Measurements from ENCODE around the gene RGS6. TPM values are rescaled to one million over a fixed set of nuclear protein-coding genes. Genes with fewer than 3 reads are reported as not detected.

Gene RGS6
- total RNA-seq, 1 donor from 2014 or later = 2.0 TPM

- TF ChIP-seq, protein P1, sequence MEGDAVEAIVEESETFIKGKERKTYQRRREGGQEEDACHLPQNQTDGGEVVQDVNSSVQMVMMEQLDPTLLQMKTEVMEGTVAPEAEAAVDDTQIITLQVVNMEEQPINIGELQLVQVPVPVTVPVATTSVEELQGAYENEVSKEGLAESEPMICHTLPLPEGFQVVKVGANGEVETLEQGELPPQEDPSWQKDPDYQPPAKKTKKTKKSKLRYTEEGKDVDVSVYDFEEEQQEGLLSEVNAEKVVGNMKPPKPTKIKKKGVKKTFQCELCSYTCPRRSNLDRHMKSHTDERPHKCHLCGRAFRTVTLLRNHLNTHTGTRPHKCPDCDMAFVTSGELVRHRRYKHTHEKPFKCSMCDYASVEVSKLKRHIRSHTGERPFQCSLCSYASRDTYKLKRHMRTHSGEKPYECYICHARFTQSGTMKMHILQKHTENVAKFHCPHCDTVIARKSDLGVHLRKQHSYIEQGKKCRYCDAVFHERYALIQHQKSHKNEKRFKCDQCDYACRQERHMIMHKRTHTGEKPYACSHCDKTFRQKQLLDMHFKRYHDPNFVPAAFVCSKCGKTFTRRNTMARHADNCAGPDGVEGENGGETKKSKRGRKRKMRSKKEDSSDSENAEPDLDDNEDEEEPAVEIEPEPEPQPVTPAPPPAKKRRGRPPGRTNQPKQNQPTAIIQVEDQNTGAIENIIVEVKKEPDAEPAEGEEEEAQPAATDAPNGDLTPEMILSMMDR (IDR thresholded peaks at IDR 0.05; ENCODE audit: unreplicated experiment) = no peak
- Mint-ChIP-seq H3K27ac (no peak overlapping the region), H3K36me3 (no peaks in the 10 kb centered on the region), H3K27me3 (ENCODE audit: low read depth) (peaks cover 2% of the 10 kb centered on the region), H3K4me1 (peaks cover 9% of the 10 kb centered on the region), H3K4me3 (no peak overlapping the region), H3K9me3 (peaks cover 4% of the 10 kb centered on the region)
- no peak for DNase-seq (ENCODE audit: low spot score in 2 of 2, unreplicated experiment in 2 of 2)
Observed at GRCh38 chr14:72318648-72319047, 386.4 kb downstream of the RGS6 start.

- TF ChIP-seq, protein P1 (IDR thresholded peaks at IDR 0.05; ENCODE audit: unreplicated experiment) = no peak
- Mint-ChIP-seq H3K4me3 (no peak overlapping the region), H3K4me1 (no peaks in the 10 kb centered on the region), H3K27me3 (ENCODE audit: low read depth) (peaks cover 34% of the 10 kb centered on the region), H3K36me3 (no peaks in the 10 kb centered on the region), H3K9me3 (peaks cover 9% of the 10 kb centered on the region), H3K27ac (no peak overlapping the region)
- DNase-seq (ENCODE audit: low spot score in 2 of 2, unreplicated experiment in 2 of 2) = no peak
Observed at GRCh38 chr14:72332046-72332445, 399.8 kb downstream of the RGS6 start.

GRCh38 chr14:72332871-72333270 lies 400.6 kb downstream of the RGS6 start:
- Mint-ChIP-seq H3K4me3 (no peak overlapping the region), H3K27ac (no peak overlapping the region), H3K27me3 (ENCODE audit: low read depth) (peaks cover 34% of the 10 kb centered on the region), H3K36me3 (no peaks in the 10 kb centered on the region), H3K4me1 (no peaks in the 10 kb centered on the region), H3K9me3 (peaks cover 6% of the 10 kb centered on the region)
- TF ChIP-seq, protein P1 (IDR thresholded peaks at IDR 0.05; ENCODE audit: unreplicated experiment) = no peak
- no peak for DNase-seq (ENCODE audit: low spot score in 2 of 2, unreplicated experiment in 2 of 2)

- Mint-ChIP-seq H3K4me3 (no peak overlapping the region), H3K4me1 (no peaks in the 10 kb centered on the region), H3K36me3 (no peaks in the 10 kb centered on the region), H3K27me3 (ENCODE audit: low read depth) (peaks cover 34% of the 10 kb centered on the region), H3K9me3 (peaks cover 6% of the 10 kb centered on the region), H3K27ac (no peak overlapping the region)
- DNase-seq (ENCODE audit: low spot score in 2 of 2, unreplicated experiment in 2 of 2) = no peak
- TF ChIP-seq, protein P1 (IDR thresholded peaks at IDR 0.05; ENCODE audit: unreplicated experiment) = no peak
Observed at GRCh38 chr14:72333357-72333756, 401.1 kb downstream of the RGS6 start.

DNA sequence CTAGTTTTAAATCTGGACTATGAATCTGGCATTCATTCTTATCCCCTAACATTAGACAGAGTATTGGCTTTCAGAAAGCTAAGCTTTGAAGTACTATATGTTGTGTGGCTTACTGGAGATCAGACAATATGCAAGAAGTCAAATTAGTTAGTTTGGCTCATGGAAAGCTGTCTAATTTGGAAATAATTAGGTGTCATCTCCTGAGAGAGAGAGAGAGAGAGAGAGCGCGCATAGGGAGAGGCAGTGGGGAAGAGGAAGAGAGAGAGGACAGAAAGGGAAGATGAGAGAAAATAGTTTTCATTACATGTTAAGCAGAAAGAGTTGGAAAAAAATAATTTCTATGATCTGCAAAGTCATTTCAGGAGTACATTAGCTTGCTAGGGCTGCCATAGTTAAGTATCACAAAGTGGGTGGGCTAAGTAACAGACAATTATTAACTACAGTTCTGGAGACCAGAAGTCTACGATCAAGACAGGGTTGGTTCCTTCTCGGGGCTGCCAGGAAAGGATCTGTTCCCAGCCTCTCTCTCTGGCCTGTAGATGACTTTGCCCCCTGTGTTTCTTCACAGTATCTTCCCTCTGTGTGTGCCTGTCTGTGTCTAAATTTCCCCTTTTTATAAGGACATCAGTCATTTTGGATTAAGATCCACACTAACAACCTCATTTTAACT lies 404.2 kb downstream of the RGS6 start:
- Mint-ChIP-seq H3K4me1 (no peaks in the 10 kb centered on the region), H3K27ac (no peak overlapping the region), H3K9me3 (peaks cover 7% of the 10 kb centered on the region), H3K4me3 (no peak overlapping the region), H3K36me3 (no peaks in the 10 kb centered on the region), H3K27me3 (ENCODE audit: low read depth) (peaks cover 34% of the 10 kb centered on the region)
- DNase-seq (ENCODE audit: low spot score in 2 of 2, unreplicated experiment in 2 of 2) = no peak
- TF ChIP-seq, protein P1 (IDR thresholded peaks at IDR 0.05; ENCODE audit: unreplicated experiment) = no peak
